Stimulated activated CD8-positive, alpha-beta memory T cell treated with anti-CD3 and anti-CD28 coated beads, Interleukin-2, amount 100 ng/mL, for 48 hours (primary cell): ENCODE data around the gene ALOX12.
"Not testable (repeated sequence)": the region's sequence is repeated elsewhere in the genome, so short reads cannot be mapped to it uniquely, and the experiment has no call there.

Experiments
- DNase-seq, 2 donors: peaks; one replicate each; pipeline ENCODE4 v3.0.0-alpha.2; 2020; ENCODE audit warnings: low read depth in 2 of 2

The ALOX12 gene

GRCh38 chr17:7046127-7046724, 50.4 kb downstream of the ALOX12 start:
- no peak for DNase-seq

- not testable (repeated sequence) for DNase-seq
Measured at GRCh38 chr17:7046725-7047397, 51.0 kb downstream of the ALOX12 start.

- no peak for DNase-seq
Measured at GRCh38 chr17:7047566-7047965, 51.7 kb downstream of the ALOX12 start.

GRCh38 chr17:7048968-7049367, 53.1 kb downstream of the ALOX12 start:
- DNase-seq, result no peak

GRCh38 chr17:7050583-7050982, 54.7 kb downstream of the ALOX12 start:
- not testable (repeated sequence) for DNase-seq

GRCh38 chr17:7056386-7056785, 60.5 kb downstream of the ALOX12 start:
- no peak for DNase-seq

- DNase-seq, result no peak
Measured at GRCh38 chr17:7058831-7059447, 63.1 kb downstream of the ALOX12 start.
